ENCODE data around the gene CCNT1.
"Not testable (repeated sequence)": the region's sequence is repeated elsewhere in the genome, so short reads cannot be mapped to it uniquely, and the experiment has no call there.

The CCNT1 gene

GRCh38 chr12:48719002-48719401 is 2.5 kb upstream of the CCNT1 start:
- in situ Hi-C loops (cut with MboI; ENCODE audit: low sequenced_read_pairs); H3K27me3 ChIP-seq (ENCODE audit: low read depth); DNase-seq (ENCODE audit: low spot score in 2 of 2); H3K4me3 ChIP-seq: not testable (repeated sequence)
- H3K9me3 ChIP-seq = peaks cover 25% of the 10 kb centered on the region
- peaks cover 17% of the 10 kb centered on the region for H3K4me1 ChIP-seq
- peaks cover 17% of the 10 kb centered on the region for H3K36me3 ChIP-seq (replicated peaks)

GRCh38 chr12:48717252-48717695 is 767 bp upstream of the CCNT1 start:
- Histone ChIP-seq H3K36me3 (replicated peaks) (peaks cover 31% of the 10 kb centered on the region), H3K4me1 (peaks cover 17% of the 10 kb centered on the region), H3K27me3 (ENCODE audit: low read depth) (no peaks in the 10 kb centered on the region), H3K9me3 (peaks cover 25% of the 10 kb centered on the region), H3K4me3 (peak overlapping the region; percentile 80)
- no peak for DNase-seq (ENCODE audit: low spot score in 2 of 2)
- in situ Hi-C loops (cut with MboI; ENCODE audit: low sequenced_read_pairs) = no loop called here

GRCh38 chr12:48716168-48716492 is 377 bp downstream of the CCNT1 start:
- DNase-seq (ENCODE audit: low spot score in 2 of 2) = no peak
- Histone ChIP-seq H3K27me3 (ENCODE audit: low read depth) (no peaks in the 10 kb centered on the region), H3K4me1 (peaks cover 17% of the 10 kb centered on the region), H3K4me3 (peak overlapping the region; percentile 80), H3K36me3 (replicated peaks) (peaks cover 40% of the 10 kb centered on the region), H3K9me3 (peaks cover 15% of the 10 kb centered on the region)
- in situ Hi-C loops (cut with MboI; ENCODE audit: low sequenced_read_pairs) = no loop called here

- Histone ChIP-seq H3K36me3 (replicated peaks) (peaks cover 68% of the 10 kb centered on the region), H3K4me1 (peaks cover 11% of the 10 kb centered on the region), H3K27me3 (ENCODE audit: low read depth) (no peaks in the 10 kb centered on the region), H3K9me3 (no peaks in the 10 kb centered on the region), H3K4me3 (no peak overlapping the region)
- no peak for DNase-seq (ENCODE audit: low spot score in 2 of 2)
- in situ Hi-C loops (cut with MboI; ENCODE audit: low sequenced_read_pairs) = no loop called here
Observed at GRCh38 chr12:48712209-48712608, 4.3 kb downstream of the CCNT1 start.

- H3K9me3 ChIP-seq; H3K4me1 ChIP-seq; in situ Hi-C loops (cut with MboI; ENCODE audit: low sequenced_read_pairs); H3K27me3 ChIP-seq (ENCODE audit: low read depth); DNase-seq (ENCODE audit: low spot score in 2 of 2); H3K4me3 ChIP-seq: not testable (repeated sequence)
- H3K36me3 ChIP-seq (replicated peaks) = peaks cover 67% of the 10 kb centered on the region
Observed at GRCh38 chr12:48698822-48699221, 17.7 kb downstream of the CCNT1 start.

GRCh38 chr12:48696626-48697025 is 19.9 kb downstream of the CCNT1 start:
- Histone ChIP-seq H3K36me3 (replicated peaks) (peaks cover 70% of the 10 kb centered on the region), H3K9me3 (no peaks in the 10 kb centered on the region), H3K27me3 (ENCODE audit: low read depth) (no peaks in the 10 kb centered on the region), H3K4me1 (peaks cover 9% of the 10 kb centered on the region), H3K4me3 (no peak overlapping the region)
- DNase-seq (ENCODE audit: low spot score in 2 of 2) = no peak
- in situ Hi-C loops (cut with MboI; ENCODE audit: low sequenced_read_pairs) = no loop called here

- no peak overlapping the region for H3K4me3 ChIP-seq
- H3K4me1 ChIP-seq = peaks cover 11% of the 10 kb centered on the region
- no peaks in the 10 kb centered on the region for H3K27me3 ChIP-seq (ENCODE audit: low read depth)
- in situ Hi-C loops (cut with MboI; ENCODE audit: low sequenced_read_pairs) = no loop called here
- peaks cover 4% of the 10 kb centered on the region; the same call in 1 of the 2 replicates for H3K9me3 ChIP-seq
- H3K36me3 ChIP-seq (replicated peaks) = peaks cover 78% of the 10 kb centered on the region
- no peak for DNase-seq (ENCODE audit: low spot score in 2 of 2)
Observed at GRCh38 chr12:48695859-48696258, 20.6 kb downstream of the CCNT1 start.

- no peaks in the 10 kb centered on the region for H3K27me3 ChIP-seq (ENCODE audit: low read depth)
- in situ Hi-C loops (cut with MboI; ENCODE audit: low sequenced_read_pairs) = no loop called here
- peaks cover 11% of the 10 kb centered on the region for H3K4me1 ChIP-seq
- DNase-seq (ENCODE audit: low spot score in 2 of 2) = no peak
- peaks cover 4% of the 10 kb centered on the region; the same call in 1 of the 2 replicates for H3K9me3 ChIP-seq
- no peak overlapping the region for H3K4me3 ChIP-seq
- peaks cover 83% of the 10 kb centered on the region for H3K36me3 ChIP-seq (replicated peaks)
Observed at GRCh38 chr12:48694038-48694437, 22.5 kb downstream of the CCNT1 start.

- DNase-seq (ENCODE audit: low spot score in 2 of 2) = no peak
- in situ Hi-C loops (cut with MboI; ENCODE audit: low sequenced_read_pairs) = no loop called here
- peaks cover 82% of the 10 kb centered on the region for H3K36me3 ChIP-seq (replicated peaks)
- peaks cover 4% of the 10 kb centered on the region; the same call in 1 of the 2 replicates for H3K9me3 ChIP-seq
- H3K4me3 ChIP-seq = no peak overlapping the region
- H3K27me3 ChIP-seq (ENCODE audit: low read depth) = no peaks in the 10 kb centered on the region
- H3K4me1 ChIP-seq = peaks cover 11% of the 10 kb centered on the region
Observed at GRCh38 chr12:48693572-48693971, 22.9 kb downstream of the CCNT1 start.

GRCh38 chr12:48691826-48692487 is 24.6 kb downstream of the CCNT1 start:
- in situ Hi-C loops (cut with MboI; ENCODE audit: low sequenced_read_pairs) = no loop called here
- peaks cover 11% of the 10 kb centered on the region for H3K4me1 ChIP-seq
- DNase-seq (ENCODE audit: low spot score in 2 of 2) = peak in 1 of 2 experiments; percentile 31
- no peaks in the 10 kb centered on the region for H3K27me3 ChIP-seq (ENCODE audit: low read depth)
- peaks cover 4% of the 10 kb centered on the region; the same call in 1 of the 2 replicates for H3K9me3 ChIP-seq
- H3K4me3 ChIP-seq = no peak overlapping the region
- peaks cover 82% of the 10 kb centered on the region for H3K36me3 ChIP-seq (replicated peaks)

GRCh38 chr12:48690990-48691389 is 25.5 kb downstream of the CCNT1 start:
- H3K36me3 ChIP-seq (replicated peaks) = peaks cover 77% of the 10 kb centered on the region
- no peak overlapping the region for H3K4me3 ChIP-seq
- H3K4me1 ChIP-seq = peaks cover 11% of the 10 kb centered on the region
- no peaks in the 10 kb centered on the region for H3K27me3 ChIP-seq (ENCODE audit: low read depth)
- peaks cover 4% of the 10 kb centered on the region; the same call in 1 of the 2 replicates for H3K9me3 ChIP-seq
- DNase-seq (ENCODE audit: low spot score in 2 of 2) = no peak
- in situ Hi-C loops (cut with MboI; ENCODE audit: low sequenced_read_pairs) = no loop called here

- no peak overlapping the region for H3K4me3 ChIP-seq
- H3K9me3 ChIP-seq = peaks cover 4% of the 10 kb centered on the region; the same call in 1 of the 2 replicates
- H3K27me3 ChIP-seq (ENCODE audit: low read depth) = no peaks in the 10 kb centered on the region
- DNase-seq (ENCODE audit: low spot score in 2 of 2) = no peak
- peaks cover 11% of the 10 kb centered on the region for H3K4me1 ChIP-seq
- in situ Hi-C loops (cut with MboI; ENCODE audit: low sequenced_read_pairs) = no loop called here
- H3K36me3 ChIP-seq (replicated peaks) = peaks cover 72% of the 10 kb centered on the region
Observed at GRCh38 chr12:48690436-48690835, 26.1 kb downstream of the CCNT1 start.

- DNase-seq (ENCODE audit: low spot score in 2 of 2) = no peak
- H3K36me3 ChIP-seq (replicated peaks) = peaks cover 56% of the 10 kb centered on the region
- H3K9me3 ChIP-seq = peaks cover 4% of the 10 kb centered on the region; the same call in 1 of the 2 replicates
- no peaks in the 10 kb centered on the region for H3K27me3 ChIP-seq (ENCODE audit: low read depth)
- H3K4me3 ChIP-seq = no peak overlapping the region
- in situ Hi-C loops (cut with MboI; ENCODE audit: low sequenced_read_pairs) = no loop called here
- H3K4me1 ChIP-seq = peaks cover 11% of the 10 kb centered on the region
Observed at GRCh38 chr12:48688836-48689235, 27.7 kb downstream of the CCNT1 start.

GRCh38 chr12:48687592-48687991 is 28.9 kb downstream of the CCNT1 start:
- in situ Hi-C loops (cut with MboI; ENCODE audit: low sequenced_read_pairs) = no loop called here
- H3K9me3 ChIP-seq = peaks cover 4% of the 10 kb centered on the region; the same call in 1 of the 2 replicates
- H3K27me3 ChIP-seq (ENCODE audit: low read depth) = no peaks in the 10 kb centered on the region
- H3K36me3 ChIP-seq (replicated peaks) = peaks cover 43% of the 10 kb centered on the region
- H3K4me1 ChIP-seq = peaks cover 12% of the 10 kb centered on the region
- H3K4me3 ChIP-seq = no peak overlapping the region
- no peak for DNase-seq (ENCODE audit: low spot score in 2 of 2)

Measured in HAP-1 (cell line).